H9 (cell line): ENCODE measurements around the gene ERC1. TPM values are rescaled to one million over a fixed set of nuclear protein-coding genes. Genes with fewer than 3 reads are reported as not detected.

Source experiments
- DNase-seq: peaks from one replicate; pipeline ENCODE4 v3.0.0-alpha.2; 2017
- H2AFZ ChIP-seq: one replicate; pipeline ENCODE4 v1.6.1; 2013; ENCODE audit warnings: mild to moderate bottlenecking, low read length, control low read depth, moderate library complexity
- H2AK5ac ChIP-seq: 2 replicates; pipeline ENCODE4 v1.6.1; 2013; ENCODE audit warnings: low read length, control low read depth, mixed read lengths; ENCODE audit not compliant: insufficient read length
- H2BK120ac ChIP-seq: one replicate; pipeline ENCODE4 v1.6.1; 2013; ENCODE audit warnings: low read depth, mild to moderate bottlenecking, low read length, control low read depth, inconsistent platforms; ENCODE audit not compliant: poor library complexity, severe bottlenecking
- H2BK12ac ChIP-seq: 2 replicates; pipeline ENCODE4 v1.6.1; 2013; ENCODE audit warnings: low read length, control low read depth, mixed read lengths, low read depth; ENCODE audit not compliant: insufficient read length
- H2BK15ac ChIP-seq: 2 replicates; pipeline ENCODE4 v1.6.1; 2013; ENCODE audit warnings: low read depth, low read length, control low read depth
- H2BK20ac ChIP-seq: one replicate; pipeline ENCODE4 v1.6.1; 2013; ENCODE audit warnings: low read depth, mild to moderate bottlenecking, low read length, control low read depth, inconsistent platforms; ENCODE audit not compliant: poor library complexity, severe bottlenecking
- H2BK5ac ChIP-seq: 2 replicates; pipeline ENCODE4 v1.6.1; 2013; ENCODE audit warnings: low read length, control low read depth, mixed read lengths; ENCODE audit not compliant: insufficient read length
- H3K14ac ChIP-seq: 2 replicates; pipeline ENCODE4 v1.6.1; 2013; ENCODE audit warnings: low read length, control low read depth; ENCODE audit not compliant: insufficient read depth
- H3K18ac ChIP-seq: 2 replicates; pipeline ENCODE4 v1.6.1; 2013; ENCODE audit warnings: low read depth, mild to moderate bottlenecking, mixed read lengths, low read length, control low read depth; ENCODE audit not compliant: insufficient read length
- H3K23ac ChIP-seq: 2 replicates; pipeline ENCODE4 v1.6.1; 2013; ENCODE audit warnings: low read length, control low read depth, mixed read lengths, low read depth; ENCODE audit not compliant: insufficient read length
- H3K23me2 ChIP-seq: 2 replicates; pipeline ENCODE4 v1.6.1; 2013; ENCODE audit warnings: low read depth, mild to moderate bottlenecking, mixed read lengths, low read length, control low read depth; ENCODE audit not compliant: insufficient read length, poor library complexity, severe bottlenecking
- H3K27ac ChIP-seq: 2 replicates; pipeline ENCODE4 v1.5.1; 2013; ENCODE audit warnings: low read length, control low read depth, mixed read lengths, low read depth; ENCODE audit not compliant: insufficient read length
- H3K27me3 ChIP-seq: 2 replicates; pipeline ENCODE4 v1.6.1; 2013; ENCODE audit warnings: low read length, control low read depth, inconsistent platforms; ENCODE audit not compliant: insufficient read depth
- H3K4ac ChIP-seq: 2 replicates; pipeline ENCODE4 v1.6.1; 2013; ENCODE audit warnings: low read depth, mild to moderate bottlenecking, control low read depth, inconsistent platforms, low read length, moderate library complexity
- H3K4me1 ChIP-seq: 2 replicates; pipeline ENCODE4 v1.6.1; 2013; ENCODE audit warnings: low read length, control low read depth, inconsistent platforms; ENCODE audit not compliant: insufficient read depth
- H3K4me2 ChIP-seq: 2 replicates; pipeline ENCODE4 v1.6.1; 2013; ENCODE audit warnings: low read length, control low read depth, mixed read lengths; ENCODE audit not compliant: insufficient read length, insufficient read depth
- H3K56ac ChIP-seq: 2 replicates; pipeline ENCODE4 v1.6.1; 2013; ENCODE audit warnings: low read depth, mild to moderate bottlenecking, mixed read lengths, low read length, control low read depth; ENCODE audit not compliant: insufficient read length
- H3K79me1 ChIP-seq: 2 replicates; pipeline ENCODE4 v1.6.1; 2013; ENCODE audit warnings: low read depth, mild to moderate bottlenecking, moderate library complexity, low read length, control low read depth, inconsistent platforms; ENCODE audit not compliant: insufficient read depth, poor library complexity, severe bottlenecking
- H3K79me2 ChIP-seq: 2 replicates; pipeline ENCODE4 v1.6.1; 2013; ENCODE audit warnings: low read length, control low read depth, inconsistent platforms; ENCODE audit not compliant: insufficient read depth
- H3K9ac ChIP-seq: 2 replicates; pipeline ENCODE4 v1.6.1; 2013; ENCODE audit warnings: low read length, control low read depth, mixed read lengths; ENCODE audit not compliant: insufficient read length; ENCODE audit errors: extremely low read depth
- H3K9me3 ChIP-seq: one replicate; pipeline ENCODE4 v1.6.1; 2013; ENCODE audit warnings: low read depth, low read length, inconsistent platforms; ENCODE audit not compliant: control insufficient read depth
- H3T11ph ChIP-seq: one replicate; pipeline ENCODE4 v1.6.1; 2013; ENCODE audit warnings: mild to moderate bottlenecking, low read length, control low read depth, inconsistent platforms
- H4K20me1 ChIP-seq: one replicate; pipeline ENCODE4 v1.6.1; 2013; ENCODE audit not compliant: control insufficient read depth, insufficient read length, insufficient read depth
- H4K5ac ChIP-seq: 2 replicates; pipeline ENCODE4 v1.6.1; 2013; ENCODE audit warnings: low read depth, mild to moderate bottlenecking, mixed read lengths, low read length, control low read depth; ENCODE audit not compliant: insufficient read length
- H4K8ac ChIP-seq: replicated peaks from 2 replicates; pipeline ENCODE4 v1.6.1; 2013; ENCODE audit warnings: low read length, control low read depth, mixed read lengths, low read depth; ENCODE audit not compliant: insufficient read length
- H4K91ac ChIP-seq: 2 replicates; pipeline ENCODE4 v1.6.1; 2013; ENCODE audit warnings: low read depth, mild to moderate bottlenecking, moderate library complexity, mixed read lengths, low read length, control low read depth; ENCODE audit not compliant: insufficient read length
- H3K27ac Mint-ChIP-seq, 3 experiments: 2 replicates in 2 of 3; 3 replicates in 1 of 3; pipeline ENCODE4 v1.8.0; 2020 to 2021; ENCODE audit warnings: mixed read lengths in 3 of 3, mild to moderate bottlenecking in 1 of 3, moderate library complexity in 1 of 3
- H3K27me3 Mint-ChIP-seq: 2 replicates; pipeline ENCODE4 v1.8.0; 2021; ENCODE audit warnings: low read depth, mild to moderate bottlenecking, moderate library complexity, mixed read lengths
- H3K36me3 Mint-ChIP-seq, 3 experiments: 2 replicates in 2 of 3; 3 replicates in 1 of 3; pipeline ENCODE4 v1.8.0; 2020 to 2021; ENCODE audit warnings: low read depth in 3 of 3, mixed read lengths in 3 of 3; ENCODE audit not compliant: insufficient read depth in 1 of 3
- H3K4me1 Mint-ChIP-seq, 2 experiments: 2 replicates each; pipeline ENCODE4 v1.8.0; 2020; ENCODE audit warnings: mixed read lengths in 2 of 2
- H3K4me3 Mint-ChIP-seq, 2 experiments: 2 replicates in 1 of 2; 3 replicates in 1 of 2; pipeline ENCODE4 v1.8.0; 2020 to 2021; ENCODE audit warnings: mild to moderate bottlenecking in 2 of 2, mixed read lengths in 2 of 2, moderate library complexity in 1 of 2
- H3K9me3 Mint-ChIP-seq, 2 experiments: 2 replicates in 1 of 2; 3 replicates in 1 of 2; pipeline ENCODE4 v1.8.0; 2020; ENCODE audit warnings: mild to moderate bottlenecking in 2 of 2, mixed read lengths in 2 of 2, moderate library complexity in 1 of 2
- WGBS: extraction: QIAGEN DNeasy Blood & Tissue Kit; methylation state at CpG from one replicate; pipeline ENCODE4 v1.1.7; 2013; ENCODE audit warnings: missing lambda C conversion rate, low lambda C conversion rate, mixed read lengths; ENCODE audit not compliant: insufficient read length; ENCODE audit errors: extremely low coverage; 5-methylcytosine and 5-hydroxymethylcytosine counted together
- total RNA-seq: library from RNA; stranded (reverse); gene quantifications from 2 replicates; pipeline ENCODE4 v1.2.1, GENCODE V29; 2021
- TF ChIP-seq, protein P1 (sequence below): fragments of 200-600 bp; sonication (generic); conservative IDR thresholded peaks from 3 replicates; pipeline ENCODE4 v1.8.0; 2021; ENCODE audit warnings: antibody characterized with exemption, mild to moderate bottlenecking

Gene ERC1
- total RNA-seq, 1 experiment from 2014 or later = 51.2 TPM

DNA sequence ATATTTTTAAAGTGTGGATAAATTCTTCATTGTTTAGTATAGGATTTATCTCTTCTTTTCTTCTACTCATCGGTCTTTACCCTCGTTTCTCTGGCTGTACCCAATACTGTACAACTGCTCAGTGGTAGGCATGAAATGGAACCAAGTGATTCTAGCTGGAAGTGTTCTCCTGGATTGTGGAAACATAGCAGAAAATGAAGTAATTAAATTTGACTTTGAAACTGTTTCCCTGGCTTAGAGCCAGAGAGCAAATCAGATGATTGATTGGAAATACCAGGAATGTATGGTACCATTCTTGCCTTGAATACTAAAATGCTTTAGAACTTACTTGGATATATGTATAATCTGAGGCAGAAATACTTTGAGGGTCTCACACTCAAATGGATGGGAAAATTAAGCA lies 292.3 kb downstream of the ERC1 start:
- Histone ChIP-seq H4K8ac (no peak overlapping the region), H4K91ac (no peak overlapping the region), H3K4ac (no peak overlapping the region), H3K27ac (no peak overlapping the region), H3K79me2 (no peaks in the 10 kb centered on the region), H3K14ac (no peak overlapping the region), H3T11ph (no peak overlapping the region), H3K27me3 (no peaks in the 10 kb centered on the region), H3K4me2 (no peak overlapping the region), H3K23ac (no peak overlapping the region), H4K5ac (no peak overlapping the region), H3K23me2 (no peaks in the 10 kb centered on the region), H2AFZ (no peak overlapping the region), H3K56ac (no peak overlapping the region), H2BK20ac (no peak overlapping the region), H3K18ac (no peak overlapping the region), H4K20me1 (no peaks in the 10 kb centered on the region), H3K9me3 (no peaks in the 10 kb centered on the region), H2BK15ac (no peak overlapping the region), H2BK120ac (no peak overlapping the region), H2BK5ac (no peak overlapping the region), H2AK5ac (no peak overlapping the region), H2BK12ac (no peak overlapping the region), H3K9ac (no peak overlapping the region), H3K4me1 (peaks cover 5% of the 10 kb centered on the region; the same call in 1 of the 2 replicates), H3K79me1 (no peaks in the 10 kb centered on the region)
- TF ChIP-seq, protein P1, sequence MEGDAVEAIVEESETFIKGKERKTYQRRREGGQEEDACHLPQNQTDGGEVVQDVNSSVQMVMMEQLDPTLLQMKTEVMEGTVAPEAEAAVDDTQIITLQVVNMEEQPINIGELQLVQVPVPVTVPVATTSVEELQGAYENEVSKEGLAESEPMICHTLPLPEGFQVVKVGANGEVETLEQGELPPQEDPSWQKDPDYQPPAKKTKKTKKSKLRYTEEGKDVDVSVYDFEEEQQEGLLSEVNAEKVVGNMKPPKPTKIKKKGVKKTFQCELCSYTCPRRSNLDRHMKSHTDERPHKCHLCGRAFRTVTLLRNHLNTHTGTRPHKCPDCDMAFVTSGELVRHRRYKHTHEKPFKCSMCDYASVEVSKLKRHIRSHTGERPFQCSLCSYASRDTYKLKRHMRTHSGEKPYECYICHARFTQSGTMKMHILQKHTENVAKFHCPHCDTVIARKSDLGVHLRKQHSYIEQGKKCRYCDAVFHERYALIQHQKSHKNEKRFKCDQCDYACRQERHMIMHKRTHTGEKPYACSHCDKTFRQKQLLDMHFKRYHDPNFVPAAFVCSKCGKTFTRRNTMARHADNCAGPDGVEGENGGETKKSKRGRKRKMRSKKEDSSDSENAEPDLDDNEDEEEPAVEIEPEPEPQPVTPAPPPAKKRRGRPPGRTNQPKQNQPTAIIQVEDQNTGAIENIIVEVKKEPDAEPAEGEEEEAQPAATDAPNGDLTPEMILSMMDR = no peak
- H3K27ac Mint-ChIP-seq = no peak overlapping the region
- no peak overlapping the region for H3K4me3 Mint-ChIP-seq
- H3K36me3 Mint-ChIP-seq = no peaks in the 10 kb centered on the region; a peak in 1 of 7 replicates
- no peaks in the 10 kb centered on the region for H3K9me3 Mint-ChIP-seq
- no CpG with 5 or more reads among the region's 2 CpGs for WGBS
- no peak for DNase-seq
- peaks cover 8 to 13% of the 10 kb centered on the region in 2 experiments for H3K4me1 Mint-ChIP-seq
- no peaks in the 10 kb centered on the region for H3K27me3 Mint-ChIP-seq
